Calu3 (cell line): ENCODE results near the gene RNF212. TPM values are rescaled to one million over a fixed set of nuclear protein-coding genes. Genes with fewer than 3 reads are reported as not detected.
A peak's percentile ranks its signal among the peaks of the same experiment; 100 is the strongest.

Experiments used
- BruUV-seq: library from RNA; stranded (reverse); fragments of 400-500 nt; replicated peaks from 2 replicates; lab custom pipeline; 2021; lab: Mats Ljungman, UMichigan
- CTCF ChIA-PET: fragments of 300-600 bp; sonication (Branson Sonifier 250); formaldehyde crosslinking; loops from one replicate; lab custom pipeline; 2022; ENCODE audit warnings: antibody characterized with exemption; lab: Charles Lee
- DNase-seq: peaks from one replicate; pipeline ENCODE4 v3.0.0; 2022
- H3K27ac Mint-ChIP-seq: one replicate; pipeline ENCODE4 v1.8.0; 2022; ENCODE audit warnings: mixed read lengths; ENCODE audit not compliant: unreplicated experiment
- H3K27me3 Mint-ChIP-seq: one replicate; pipeline ENCODE4 v1.8.0; 2022; ENCODE audit warnings: mixed read lengths; ENCODE audit not compliant: unreplicated experiment
- H3K36me3 Mint-ChIP-seq: one replicate; pipeline ENCODE4 v1.8.0; 2022; ENCODE audit warnings: mild to moderate bottlenecking, moderate library complexity, mixed read lengths; ENCODE audit not compliant: insufficient read depth, unreplicated experiment
- H3K4me1 Mint-ChIP-seq: one replicate; pipeline ENCODE4 v1.8.0; 2022; ENCODE audit warnings: mild to moderate bottlenecking, low read depth, mixed read lengths; ENCODE audit not compliant: unreplicated experiment
- H3K4me3 Mint-ChIP-seq: one replicate; pipeline ENCODE4 v1.8.0; 2022; ENCODE audit warnings: mild to moderate bottlenecking, low read depth, moderate library complexity, mixed read lengths; ENCODE audit not compliant: unreplicated experiment
- H3K9me3 Mint-ChIP-seq: one replicate; pipeline ENCODE4 v1.8.0; 2022; ENCODE audit warnings: low read depth, mixed read lengths; ENCODE audit not compliant: unreplicated experiment
- intact Hi-C: fragments of 100-400 bp; cut with micrococcal nuclease; formaldehyde crosslinking; loops from one replicate; pipeline ENCODE4 v1.10.0; 2022; ENCODE audit not compliant: unreplicated experiment
- total RNA-seq: library from RNA; stranded (reverse); gene quantifications from 2 replicates; pipeline ENCODE4 v1.2.3, GENCODE V29; 2022
- TF ChIP-seq, protein P1 (sequence below): fragments of 200-600 bp; IDR thresholded peaks from one replicate; pipeline ENCODE4 v1.8.0; 2022; ENCODE audit warnings: antibody characterized with exemption; ENCODE audit not compliant: unreplicated experiment

RNF212 gene
- total RNA-seq, 1 experiment from 2014 or later = not detected

DNA sequence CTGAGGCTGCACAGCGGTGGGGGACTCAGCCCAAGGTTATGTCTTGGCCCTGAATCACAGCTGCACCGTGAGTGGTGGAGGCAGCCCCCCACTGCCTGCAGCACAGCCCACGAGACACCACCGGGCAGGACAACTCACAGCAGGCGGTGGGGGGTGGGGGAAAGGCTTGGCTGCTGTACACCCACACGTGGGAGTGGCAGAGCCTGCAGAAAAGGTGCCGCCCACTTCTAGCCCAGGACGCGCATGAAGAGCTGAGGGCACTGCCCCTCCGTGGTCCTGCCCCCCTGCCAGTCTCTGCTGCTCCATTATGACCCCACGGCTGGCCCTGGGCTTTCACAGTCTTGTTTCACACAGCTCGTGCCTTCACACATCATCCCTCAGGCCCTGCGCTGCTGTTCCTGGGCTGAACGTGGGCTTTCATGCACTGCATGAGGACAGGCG lies 61.1 kb downstream of the RNF212 start:
- H3K36me3 Mint-ChIP-seq = peaks cover 3% of the 10 kb centered on the region
- H3K27ac Mint-ChIP-seq = no peak overlapping the region
- H3K4me1 Mint-ChIP-seq = no peaks in the 10 kb centered on the region
- BruUV-seq = no TSS peak
- no peaks in the 10 kb centered on the region for H3K9me3 Mint-ChIP-seq
- DNase-seq = no peak
- TF ChIP-seq, protein P1, sequence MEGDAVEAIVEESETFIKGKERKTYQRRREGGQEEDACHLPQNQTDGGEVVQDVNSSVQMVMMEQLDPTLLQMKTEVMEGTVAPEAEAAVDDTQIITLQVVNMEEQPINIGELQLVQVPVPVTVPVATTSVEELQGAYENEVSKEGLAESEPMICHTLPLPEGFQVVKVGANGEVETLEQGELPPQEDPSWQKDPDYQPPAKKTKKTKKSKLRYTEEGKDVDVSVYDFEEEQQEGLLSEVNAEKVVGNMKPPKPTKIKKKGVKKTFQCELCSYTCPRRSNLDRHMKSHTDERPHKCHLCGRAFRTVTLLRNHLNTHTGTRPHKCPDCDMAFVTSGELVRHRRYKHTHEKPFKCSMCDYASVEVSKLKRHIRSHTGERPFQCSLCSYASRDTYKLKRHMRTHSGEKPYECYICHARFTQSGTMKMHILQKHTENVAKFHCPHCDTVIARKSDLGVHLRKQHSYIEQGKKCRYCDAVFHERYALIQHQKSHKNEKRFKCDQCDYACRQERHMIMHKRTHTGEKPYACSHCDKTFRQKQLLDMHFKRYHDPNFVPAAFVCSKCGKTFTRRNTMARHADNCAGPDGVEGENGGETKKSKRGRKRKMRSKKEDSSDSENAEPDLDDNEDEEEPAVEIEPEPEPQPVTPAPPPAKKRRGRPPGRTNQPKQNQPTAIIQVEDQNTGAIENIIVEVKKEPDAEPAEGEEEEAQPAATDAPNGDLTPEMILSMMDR = no peak
- intact Hi-C loops = no loop called here
- CTCF ChIA-PET = no interaction called here
- peaks cover 22% of the 10 kb centered on the region for H3K27me3 Mint-ChIP-seq
- peak overlapping the region; percentile 19 for H3K4me3 Mint-ChIP-seq

GRCh38 chr4:1051472-1051871 lies 61.9 kb downstream of the RNF212 start:
- peaks cover 22% of the 10 kb centered on the region for H3K27me3 Mint-ChIP-seq
- BruUV-seq = no TSS peak
- no peak for DNase-seq
- H3K4me1 Mint-ChIP-seq = no peaks in the 10 kb centered on the region
- intact Hi-C loops = no loop called here
- H3K4me3 Mint-ChIP-seq = no peak overlapping the region
- peaks cover 3% of the 10 kb centered on the region for H3K36me3 Mint-ChIP-seq
- H3K9me3 Mint-ChIP-seq = no peaks in the 10 kb centered on the region
- TF ChIP-seq, protein P1 = no peak
- CTCF ChIA-PET = no interaction called here
- no peak overlapping the region for H3K27ac Mint-ChIP-seq

- Mint-ChIP-seq H3K4me3 (no peak overlapping the region), H3K27ac (no peak overlapping the region), H3K27me3 (peaks cover 22% of the 10 kb centered on the region), H3K9me3 (no peaks in the 10 kb centered on the region), H3K36me3 (peaks cover 3% of the 10 kb centered on the region), H3K4me1 (no peaks in the 10 kb centered on the region)
- CTCF ChIA-PET = no interaction called here
- no peak for DNase-seq
- TF ChIP-seq, protein P1 = no peak
- intact Hi-C loops = no loop called here
- BruUV-seq = no TSS peak
Observed at GRCh38 chr4:1050486-1051213, 62.7 kb downstream of the RNF212 start.

GRCh38 chr4:1049591-1049905 lies 63.8 kb downstream of the RNF212 start:
- CTCF ChIA-PET = no interaction called here
- TF ChIP-seq, protein P1 = no peak
- no peak overlapping the region for H3K4me3 Mint-ChIP-seq

More at GRCh38 chr4:1049591-1049905, 63.8 kb downstream of the RNF212 start:
- Mint-ChIP-seq H3K9me3 (no peaks in the 10 kb centered on the region), H3K27me3 (peaks cover 22% of the 10 kb centered on the region), H3K36me3 (peaks cover 3% of the 10 kb centered on the region), H3K4me1 (no peaks in the 10 kb centered on the region), H3K27ac (no peak overlapping the region)
- intact Hi-C loops = no loop called here
- DNase-seq = no peak
- BruUV-seq = no TSS peak
